Measurements from ENCODE around the gene OR6A2. TPM values are rescaled to one million over a fixed set of nuclear protein-coding genes. Genes with fewer than 3 reads are reported as not detected.
A peak's percentile ranks its signal among the peaks of the same experiment; 100 is the strongest.
"Not testable (repeated sequence)": the region's sequence is repeated elsewhere in the genome, so short reads cannot be mapped to it uniquely, and the experiment has no call there.

The OR6A2 gene
- total RNA-seq = under 0.01 and 0.25 TPM in 2 replicates

GRCh38 chr11:6799402-6799801 lies at the start of gene OR6A2:
Gene OR6A2, minus strand, starts transcription at chr11:6799689. Its CDS starts 3,981 bp downstream, at chr11:6795708.
- DNase-seq (ENCODE audit: low read depth in 2 of 2) = no peak

- no peak for DNase-seq (ENCODE audit: low read depth in 2 of 2)
Measured at GRCh38 chr11:6845383-6845782, 45.9 kb upstream of the OR6A2 start, which contains the start of gene OR10A5. Gene OR10A5, plus strand, starts transcription at chr11:6845683. Its CDS starts 0 bp downstream, at chr11:6845683.

GRCh38 chr11:6844356-6844755 lies 44.9 kb upstream of the OR6A2 start:
- no peak for DNase-seq (ENCODE audit: low read depth in 2 of 2)

- no peak for DNase-seq (ENCODE audit: low read depth in 2 of 2)
Measured at GRCh38 chr11:6843670-6844069, 44.2 kb upstream of the OR6A2 start.

GRCh38 chr11:6841694-6842093 lies 42.2 kb upstream of the OR6A2 start:
- DNase-seq (ENCODE audit: low read depth in 2 of 2) = no peak

GRCh38 chr11:6834021-6834420 lies 34.5 kb upstream of the OR6A2 start:
- DNase-seq (ENCODE audit: low read depth in 2 of 2) = no peak

DNA sequence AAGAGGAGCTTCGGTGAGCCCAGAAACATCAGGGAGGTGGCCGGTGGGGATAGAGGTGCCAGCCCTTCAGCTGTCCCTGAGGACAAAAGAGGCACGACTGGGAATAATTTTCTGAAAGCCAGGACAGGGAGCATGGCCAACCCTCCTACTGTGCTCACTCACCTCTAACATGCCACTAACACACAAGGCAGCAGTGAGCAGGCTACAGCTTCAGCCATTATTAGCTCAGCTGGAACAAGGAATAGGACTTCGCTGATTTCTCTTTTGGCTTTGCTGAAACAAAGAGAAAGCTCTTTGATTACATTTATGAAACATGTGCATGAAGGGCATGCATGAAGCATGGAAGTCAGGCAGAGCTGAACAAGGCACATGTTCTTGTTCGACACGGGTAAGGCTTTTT lies 33.9 kb upstream of the OR6A2 start:
- no peak for DNase-seq (ENCODE audit: low read depth in 2 of 2)

- DNase-seq (ENCODE audit: low read depth in 2 of 2) = no peak
Measured at GRCh38 chr11:6828103-6828502, 28.6 kb upstream of the OR6A2 start.

GRCh38 chr11:6825231-6825744 lies 25.8 kb upstream of the OR6A2 start:
- DNase-seq (ENCODE audit: low read depth in 2 of 2) = no peak

- no peak for DNase-seq (ENCODE audit: low read depth in 2 of 2)
Measured at GRCh38 chr11:6824136-6824823, 24.8 kb upstream of the OR6A2 start.

DNA sequence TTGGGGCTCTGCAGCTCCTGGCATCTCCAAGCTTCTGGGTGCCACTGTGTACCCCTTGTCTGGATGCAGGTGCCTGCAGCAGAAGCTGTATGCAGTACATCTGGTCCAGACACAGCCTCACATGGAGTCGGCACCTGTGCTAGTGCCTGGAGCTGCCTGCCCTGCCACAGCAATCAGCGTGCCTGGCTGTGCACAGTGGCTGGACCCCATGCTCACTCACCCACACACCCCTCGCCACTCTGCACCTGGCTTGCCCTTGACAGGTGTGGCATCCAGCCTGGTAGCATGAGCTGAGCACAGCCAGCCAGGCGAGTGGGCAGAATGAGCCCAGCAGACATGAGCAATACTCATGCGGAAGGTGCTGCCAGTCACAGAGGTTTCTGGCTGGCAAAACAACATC lies 19.5 kb upstream of the OR6A2 start:
- DNase-seq (ENCODE audit: low read depth in 2 of 2) = no peak

GRCh38 chr11:6817694-6818093 lies 18.2 kb upstream of the OR6A2 start:
- DNase-seq (ENCODE audit: low read depth in 2 of 2) = no peak

DNA sequence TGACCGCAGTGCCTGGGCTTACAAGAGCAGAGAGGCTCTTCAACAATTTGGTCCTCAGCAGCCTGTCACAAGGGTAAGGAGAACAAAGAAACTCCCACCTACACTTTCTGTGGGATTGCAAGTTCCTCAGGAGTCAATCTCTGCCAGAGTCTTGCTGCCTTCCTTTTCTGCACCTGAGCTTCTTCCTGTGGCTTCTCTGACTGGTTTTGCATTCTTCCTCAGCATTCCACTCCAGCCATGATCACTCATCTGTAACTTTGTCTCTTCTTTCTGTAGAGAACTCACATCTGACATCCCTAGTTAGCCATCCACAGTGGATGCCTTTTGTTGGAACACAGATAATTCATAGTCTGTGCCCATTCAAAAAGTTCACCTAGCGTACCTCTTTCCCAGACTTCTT lies 14.2 kb upstream of the OR6A2 start:
- no peak for DNase-seq (ENCODE audit: low read depth in 2 of 2)

- peak; percentile 15 to 48 for DNase-seq (ENCODE audit: low read depth in 2 of 2)
Measured at GRCh38 chr11:6812390-6813005, 13.0 kb upstream of the OR6A2 start.

DNA sequence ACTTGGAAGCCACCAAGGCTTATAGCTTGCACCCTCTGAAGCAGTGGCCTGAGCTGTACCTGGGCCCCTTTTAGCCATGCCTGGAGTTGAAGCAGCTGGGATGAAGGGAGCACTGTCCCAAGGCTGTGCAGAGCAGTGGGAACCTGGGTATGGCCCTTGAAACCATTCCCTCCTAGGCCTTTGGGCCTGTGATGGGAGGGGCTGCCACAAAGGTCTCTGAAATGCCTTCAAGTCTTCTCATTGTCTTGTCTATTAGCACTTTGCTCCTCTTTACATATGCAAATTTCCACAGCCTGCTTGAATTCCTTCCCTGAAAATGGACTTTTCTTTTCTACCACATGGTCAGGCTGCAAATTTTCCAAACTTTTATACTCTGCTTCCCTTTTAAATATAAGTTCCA lies 1.6 kb upstream of the OR6A2 start:
- not testable (repeated sequence) for DNase-seq (ENCODE audit: low read depth in 2 of 2)

DNA sequence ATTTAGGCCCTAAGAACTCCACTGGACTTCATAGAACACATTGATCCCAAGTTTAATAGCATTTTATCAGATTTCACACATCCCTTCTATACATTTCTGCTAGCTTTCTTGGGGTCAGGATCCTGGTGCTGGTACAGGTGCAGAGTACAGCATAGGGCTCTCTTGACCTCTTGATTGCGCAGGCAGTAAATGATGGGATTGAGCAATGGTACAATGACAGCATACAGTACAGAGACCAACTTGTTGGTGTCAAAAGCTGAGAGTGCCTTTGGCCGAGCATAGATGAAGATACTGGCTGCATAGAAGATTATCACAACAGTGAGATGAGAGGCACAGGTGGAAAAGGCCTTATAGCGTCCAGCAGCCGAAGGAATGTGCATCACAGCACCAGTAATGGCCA lies 4.8 kb downstream of the OR6A2 start:
- DNase-seq (ENCODE audit: low read depth in 2 of 2) = no peak

DNA sequence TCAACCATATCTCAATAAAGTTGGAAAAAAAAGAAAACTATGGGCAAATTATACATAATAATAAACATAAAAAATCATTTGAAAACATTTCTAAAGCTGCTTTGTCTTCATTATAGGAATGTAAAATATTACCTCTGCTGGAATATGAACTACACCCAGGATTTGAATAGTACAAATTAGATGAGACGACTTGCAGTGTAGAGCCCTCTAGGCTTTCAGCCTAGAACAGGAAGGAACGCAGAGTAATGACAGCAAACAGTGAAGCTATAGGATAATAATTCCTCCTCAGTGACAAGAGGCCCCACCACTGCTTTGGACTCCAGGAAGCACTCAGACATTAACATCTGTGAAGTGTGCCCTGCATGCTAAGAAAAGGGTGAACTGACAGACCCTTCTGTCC lies 8.9 kb downstream of the OR6A2 start:
- no peak for DNase-seq (ENCODE audit: low read depth in 2 of 2)

DNA sequence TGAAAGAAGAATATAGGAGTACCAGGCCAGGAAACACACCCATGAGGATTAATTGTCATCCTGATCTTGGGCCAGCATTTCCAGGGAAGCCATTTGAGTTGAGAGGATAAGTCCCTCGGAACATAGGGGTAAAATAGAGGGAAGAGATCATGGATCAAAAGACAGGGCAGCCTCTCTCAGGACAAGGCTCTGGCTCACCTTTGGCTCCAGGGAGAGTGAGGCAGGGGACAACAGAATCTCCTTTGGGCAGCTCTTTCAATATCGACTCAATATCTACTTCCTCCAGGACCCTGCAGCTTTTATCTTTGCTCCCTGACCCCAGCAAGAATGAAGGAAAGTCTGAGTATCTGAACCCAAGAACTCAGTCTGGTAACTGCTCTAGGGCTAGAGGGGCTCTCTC lies 16.8 kb downstream of the OR6A2 start, which contains the start of gene OR2AG1:
Gene OR2AG1 (plus strand): TSS at position 301 of the 400 bp plus-strand sequence. CDS start 2,018 bp downstream, outside the sequence.
- no peak for DNase-seq (ENCODE audit: low read depth in 2 of 2)

- no peak for DNase-seq (ENCODE audit: low read depth in 2 of 2)
Measured at GRCh38 chr11:6780829-6781228, 18.7 kb downstream of the OR6A2 start.

GRCh38 chr11:6778518-6778917 lies 21.0 kb downstream of the OR6A2 start:
- DNase-seq (ENCODE audit: low read depth in 2 of 2) = no peak

DNA sequence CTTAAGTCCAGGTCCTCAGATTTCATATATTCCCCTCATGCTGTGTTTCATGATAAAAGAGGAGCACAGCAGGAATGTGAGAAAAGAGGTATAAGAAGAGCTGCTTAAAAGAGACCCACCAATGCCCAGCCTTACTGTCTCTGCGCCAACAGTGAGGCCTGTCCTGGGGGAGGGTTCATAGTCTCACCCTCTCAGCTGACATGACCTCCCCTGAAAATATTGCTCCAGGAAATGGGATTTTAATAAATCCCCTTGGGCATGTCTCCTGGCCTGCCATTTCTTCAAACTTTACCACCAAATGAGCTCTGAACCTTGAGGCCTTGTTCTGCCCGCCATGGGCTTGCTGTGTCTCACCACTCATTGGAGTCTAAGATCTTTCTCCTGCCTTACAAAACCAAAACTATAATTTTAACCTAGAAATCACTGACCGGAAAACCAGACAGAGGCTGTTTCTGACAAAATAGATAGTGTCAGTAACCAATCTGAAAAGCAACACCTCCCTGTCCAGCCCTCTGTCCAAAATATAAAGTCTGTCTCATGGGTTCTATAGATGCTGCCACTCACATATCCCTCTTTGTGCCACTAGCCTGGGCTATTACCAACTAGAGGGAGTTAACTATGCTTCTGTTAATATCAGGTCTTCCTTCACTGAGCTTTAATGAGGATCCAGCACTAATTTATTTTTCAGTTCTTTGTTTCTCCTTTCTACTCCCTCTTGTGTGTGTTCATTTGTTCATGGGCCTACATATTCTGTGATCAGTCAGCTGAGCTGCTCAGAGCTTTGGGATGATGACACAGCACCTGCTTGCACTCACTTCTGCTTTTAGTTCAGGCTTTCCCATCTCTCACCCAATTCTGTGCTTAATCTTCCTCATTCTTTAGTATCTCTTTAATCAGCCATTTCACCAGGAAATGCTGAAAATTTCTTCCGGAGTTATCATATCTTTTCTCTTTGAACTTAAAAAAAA lies 27.3 kb downstream of the OR6A2 start, which contains the start of gene OR2AG2:
Gene OR2AG2 (minus strand): TSS at position 51 of the 968 bp plus-strand sequence. CDS start 3,019 bp downstream, outside the sequence.
- DNase-seq (ENCODE audit: low read depth in 2 of 2) = no peak
